Measurements from ENCODE around the gene TMEM116.

GRCh38 chr12:111937429-111937828 is 75.5 kb downstream of the TMEM116 start:
- TF ChIP-seq FOXM1 (IDR thresholded peaks at IDR 0.05; ENCODE audit: borderline replicate concordance) (no peak), PKNOX1 (IDR thresholded peaks at IDR 0.05) (no peak), FOXA1 (IDR thresholded peaks at IDR 0.05) (no peak), SP1 (IDR thresholded peaks at IDR 0.05) (no peak), ZNF384 (IDR thresholded peaks at IDR 0.05) (no peak), NFRKB (IDR thresholded peaks at IDR 0.05) (no peak), SUZ12 (IDR thresholded peaks at IDR 0.05) (no peak), BHLHE40 (IDR thresholded peaks at IDR 0.05; ENCODE audit: borderline replicate concordance) (no peak), LEF1 (IDR thresholded peaks at IDR 0.05; ENCODE audit: borderline replicate concordance) (no peak), L3MBTL2 (conservative IDR thresholded peaks at IDR 0.05) (no peak), HDGF (IDR thresholded peaks at IDR 0.05; ENCODE audit: borderline replicate concordance) (no peak), CTBP1 (IDR thresholded peaks at IDR 0.05; ENCODE audit: borderline replicate concordance) (no peak), FOXK2 (IDR thresholded peaks at IDR 0.05) (no peak), TARDBP (IDR thresholded peaks at IDR 0.05) (no peak)
